Spleen (tissue), 7 donors: Measurements from ENCODE around the gene LRCH3.

Experiments
- CTCF ChIP-seq, 11 experiments: fragments of 200-600 bp in 7 of 11; fragments of 450-650 bp in 4 of 11; sonication (generic) in 4 of 11; IDR thresholded peaks in 8 of 11; conservative IDR thresholded peaks in 3 of 11; 1 replicate in 7 of 11; 2 replicates in 4 of 11; pipeline versions ENCODE4 v1.4.0 to v1.8.0; 2016 to 2021; ENCODE audit warnings: antibody characterized with exemption in 11 of 11, inconsistent platforms in 4 of 11, mild to moderate bottlenecking in 1 of 11
- POLR2A ChIP-seq, 3 donors: fragments of 450-650 bp; IDR thresholded peaks; one replicate each; pipeline ENCODE4 v1.5.1; 2017; ENCODE audit warnings: antibody characterized with exemption in 3 of 3, mild to moderate bottlenecking in 1 of 3
- donor health status: DM: no; HTN: no; CAD: no; lungs with moderate emphysema.
- donor health status: DM: no; HTN: no; CAD: no.
- donor health status: DM: no; HTN: no; CAD: no.

- TF ChIP-seq CTCF (IDR thresholded peaks at IDR 0.05 in 8 of 11, conservative IDR thresholded peaks at IDR 0.05 in 3 of 11) (no peak), POLR2A (IDR thresholded peaks at IDR 0.05) (no peak)
Measured at GRCh38 chr3:197798863-197799262, 7.8 kb downstream of the LRCH3 start.
